Cerebellar cortex (tissue), 1 donor: ENCODE data around the gene C1orf74.

Experiments
- DNase-seq: peaks from one replicate; pipeline ENCODE4 v3.0.0-alpha.2; 2015; ENCODE audit warnings: low spot score

C1orf74 gene

DNA sequence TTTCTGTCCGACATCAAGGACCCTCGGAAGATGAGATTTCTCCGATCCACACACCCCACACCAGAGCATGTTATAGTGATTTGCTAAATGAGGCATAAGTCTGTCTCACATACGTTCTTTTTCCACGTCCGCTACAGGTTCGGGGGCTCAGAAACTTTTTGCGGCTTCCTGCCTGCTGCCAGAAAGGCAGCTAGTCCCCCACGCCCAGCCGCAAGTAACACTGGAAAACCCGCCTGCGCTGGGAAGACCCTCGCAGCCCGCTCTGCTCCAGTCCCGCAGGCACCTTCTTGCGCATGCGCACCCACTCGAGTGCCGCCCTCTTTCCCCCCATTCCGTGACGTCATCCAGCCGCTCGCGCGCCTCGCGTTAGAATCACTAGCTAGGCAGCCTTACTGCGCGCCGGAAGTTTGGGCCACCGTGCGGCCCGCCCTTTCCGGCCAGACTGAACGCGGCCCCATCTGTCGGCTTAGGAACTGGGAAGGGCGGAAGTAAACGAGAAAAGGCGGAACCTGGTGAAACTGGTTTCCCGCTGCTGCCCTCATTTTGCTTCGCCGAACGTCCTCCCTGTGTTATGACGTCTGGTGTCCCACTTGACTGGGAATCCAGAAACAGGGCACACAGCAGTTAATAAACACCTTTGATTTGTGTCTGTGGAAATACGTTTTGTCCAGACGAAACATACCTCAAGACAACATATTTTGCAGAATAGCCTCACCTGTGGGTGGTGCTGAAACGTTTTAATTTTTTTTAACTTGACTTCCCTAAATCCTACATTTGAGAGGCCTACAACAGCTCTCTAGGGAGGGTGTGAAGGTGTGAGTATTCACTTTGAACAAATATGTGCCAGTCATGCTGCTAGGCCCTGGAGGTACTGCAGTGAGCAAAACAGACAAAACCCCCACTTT lies at the start of gene C1orf74:
Gene C1orf74 (minus strand): TSS at position 295 of the 905 bp plus-strand sequence. CDS start 925 bp downstream, outside the sequence.
- peak; percentile 98 for DNase-seq

DNA sequence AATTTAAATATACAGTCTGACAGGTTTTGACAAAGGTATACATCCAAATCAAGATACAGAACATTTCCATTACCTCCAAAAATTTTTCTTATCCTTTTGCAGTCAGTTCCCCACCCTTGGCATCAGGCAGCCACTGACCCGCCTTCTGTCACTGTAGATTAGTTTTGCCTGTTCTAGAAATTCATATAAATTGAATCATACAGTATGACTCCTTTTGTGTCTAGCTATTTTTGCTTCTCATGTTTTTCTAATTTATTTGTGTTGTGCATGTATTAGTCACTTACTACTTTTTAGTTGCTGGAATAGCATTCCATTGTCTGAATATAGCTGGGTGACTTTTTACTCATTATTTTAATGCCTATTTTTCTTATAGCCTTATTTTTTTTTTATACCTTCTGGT lies 47.3 kb upstream of the C1orf74 start:
- no peak for DNase-seq

DNA sequence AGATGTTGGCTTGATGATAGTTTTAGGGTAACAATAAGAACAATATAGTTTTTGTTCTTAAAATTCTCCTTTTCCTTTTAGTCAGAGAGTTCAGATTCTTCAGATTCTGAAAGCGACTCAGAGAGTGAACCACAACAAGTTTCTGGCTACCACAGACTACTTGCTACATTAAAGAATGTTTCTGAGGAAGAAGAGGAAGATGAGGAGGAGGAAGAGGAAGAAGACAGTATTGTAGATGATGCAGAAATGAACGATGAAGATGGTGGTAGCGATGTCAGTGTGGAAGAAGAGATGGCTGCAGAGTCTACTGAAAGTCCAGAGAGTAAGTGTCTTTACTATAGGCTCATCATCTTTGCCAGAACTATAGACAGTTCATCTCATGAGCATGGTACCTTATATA lies 46.4 kb upstream of the C1orf74 start:
- DNase-seq, result no peak

DNA sequence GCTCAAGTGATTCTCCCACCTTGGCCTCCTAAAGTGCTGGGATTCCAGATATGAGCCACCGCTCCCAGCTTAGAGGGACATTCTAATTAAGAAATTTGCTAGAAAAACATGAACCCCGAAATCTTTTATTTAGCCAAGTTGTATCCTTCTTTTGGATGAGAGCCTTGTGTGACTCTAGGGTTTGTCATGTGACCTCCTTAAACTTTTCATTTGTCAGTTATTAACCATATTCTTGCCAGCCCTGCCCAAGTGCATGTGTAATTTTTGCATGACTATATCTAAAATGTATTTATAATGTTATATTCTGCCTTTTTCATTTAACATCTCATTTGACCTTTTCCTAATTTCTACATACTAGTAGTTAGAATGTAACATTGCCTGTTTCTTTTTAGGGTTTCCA lies 45.4 kb upstream of the C1orf74 start:
- DNase-seq, result no peak

DNA sequence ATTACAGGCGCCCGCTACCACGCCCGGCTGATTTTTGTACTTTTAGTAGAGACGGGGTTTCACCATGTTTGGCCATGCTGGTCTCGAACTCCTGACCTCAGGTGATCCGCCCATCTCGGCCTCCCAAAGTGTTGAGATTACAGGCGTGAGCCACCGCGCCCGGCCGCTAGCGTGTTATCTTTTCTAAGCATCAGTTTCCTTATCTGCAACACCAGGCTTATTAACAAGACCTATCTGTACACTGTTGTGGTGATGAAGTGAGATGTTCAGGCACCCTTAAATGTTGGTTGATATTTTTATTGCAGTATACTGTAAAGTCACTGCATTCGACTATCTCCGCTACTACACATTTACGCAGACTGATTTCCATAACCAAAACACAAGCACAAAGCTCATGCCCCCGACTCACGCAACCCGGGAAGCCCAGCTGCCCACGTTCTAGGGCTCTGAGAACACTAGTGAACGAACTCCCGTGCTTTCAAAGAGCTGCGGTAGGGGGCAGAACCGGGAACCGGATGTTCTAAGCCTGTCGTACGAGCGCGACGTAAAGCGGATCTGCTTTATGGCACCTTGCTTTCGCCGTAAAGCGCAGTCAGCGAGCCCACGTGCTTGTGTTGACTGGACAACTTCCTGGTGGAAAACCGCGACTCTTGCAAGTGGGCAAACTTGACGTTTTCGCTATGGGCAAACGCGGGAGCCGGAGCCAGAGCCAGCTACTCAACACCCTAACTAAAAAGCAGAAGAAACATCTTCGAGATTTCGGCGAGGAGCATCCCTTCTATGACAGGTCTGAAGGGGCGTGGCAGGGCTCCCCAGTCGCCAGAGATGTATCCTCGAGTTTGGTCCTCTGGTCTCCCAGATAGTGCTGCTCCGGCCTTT lies 43.3 kb upstream of the C1orf74 start, which contains the start of gene UTP25:
Gene UTP25 (plus strand): TSS at position 589 of the 879 bp plus-strand sequence. CDS start 92 bp downstream, at position 681.
- DNase-seq, result peak; percentile 96

DNA sequence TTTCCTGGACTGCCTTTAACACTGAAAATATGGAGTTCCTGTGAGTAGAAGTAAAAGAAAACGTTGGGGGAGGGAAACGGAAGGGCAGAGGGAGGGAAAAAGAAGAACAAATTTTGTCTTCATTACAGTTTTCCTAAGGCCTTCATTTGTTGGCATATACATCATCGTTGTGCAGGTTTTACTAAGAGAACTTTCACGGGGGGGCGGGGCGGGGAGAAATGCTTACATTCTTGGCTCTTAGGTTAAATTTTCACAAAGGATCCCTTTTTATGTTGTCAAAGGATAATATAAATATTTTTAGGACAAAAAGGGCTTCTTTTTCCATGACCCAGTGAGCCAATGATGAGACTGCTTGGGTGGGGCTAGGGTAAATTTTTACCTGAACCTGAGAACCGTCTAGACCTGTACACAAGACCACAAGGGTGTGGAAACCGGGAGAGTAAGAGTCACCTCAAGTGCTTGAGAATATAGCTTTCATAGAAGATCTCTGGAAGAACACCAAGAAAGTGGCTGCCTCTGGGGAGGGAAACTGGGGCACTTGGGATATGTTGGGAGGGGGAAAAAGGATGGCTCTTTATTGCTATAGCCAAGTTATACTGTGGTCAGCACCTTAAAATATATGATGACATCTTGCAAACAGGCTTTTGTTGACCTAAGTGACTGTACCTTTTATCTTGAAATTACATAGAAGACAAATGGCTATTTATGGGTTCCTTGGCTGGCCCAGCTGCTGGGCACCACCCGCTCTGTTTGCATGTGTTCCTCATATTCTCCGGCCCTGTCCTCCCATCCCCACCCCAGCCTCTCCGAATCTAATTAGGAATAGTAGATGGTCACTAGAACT lies 41.5 kb upstream of the C1orf74 start:
- no peak for DNase-seq

DNA sequence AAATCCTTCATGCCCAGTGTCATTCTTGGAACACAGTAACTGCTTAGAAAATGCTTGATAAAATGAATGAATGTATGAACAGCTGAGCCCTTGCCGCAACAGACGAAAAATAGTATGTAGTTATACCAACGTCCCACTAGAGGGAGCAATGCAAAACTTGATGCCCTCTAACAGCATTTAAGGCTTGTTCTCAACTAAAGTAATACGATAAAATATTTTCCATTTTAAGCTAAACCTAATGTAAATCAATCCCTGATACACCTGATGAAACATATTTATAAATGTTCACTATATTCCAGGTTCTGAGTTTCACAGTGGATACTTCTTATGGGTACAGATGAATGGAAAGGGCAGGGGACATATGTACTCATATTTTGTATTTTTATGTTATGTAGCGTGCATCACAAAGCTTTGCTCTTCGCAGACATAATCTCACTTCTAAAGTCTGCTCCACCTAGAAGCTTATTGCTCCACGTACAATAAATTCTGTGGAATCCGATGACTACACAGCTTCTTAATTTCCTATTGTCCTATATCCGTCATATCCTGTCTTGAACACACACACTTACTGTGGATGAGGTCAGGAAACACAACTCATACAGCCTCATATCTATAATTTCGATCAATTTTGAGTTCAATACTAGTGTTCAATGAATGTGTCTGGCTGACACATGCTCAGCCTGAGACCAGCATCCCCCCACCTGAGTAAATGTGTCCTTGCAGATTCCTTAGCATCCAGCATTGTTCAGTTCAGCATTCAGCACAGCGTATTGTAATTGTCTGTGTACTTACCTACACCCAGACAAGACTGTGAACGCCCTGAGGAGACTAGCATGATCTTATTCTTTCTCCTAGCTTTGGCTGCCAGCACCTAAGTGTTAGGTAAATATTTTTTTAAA lies 39.0 kb upstream of the C1orf74 start:
- DNase-seq, result peak; percentile 79

DNA sequence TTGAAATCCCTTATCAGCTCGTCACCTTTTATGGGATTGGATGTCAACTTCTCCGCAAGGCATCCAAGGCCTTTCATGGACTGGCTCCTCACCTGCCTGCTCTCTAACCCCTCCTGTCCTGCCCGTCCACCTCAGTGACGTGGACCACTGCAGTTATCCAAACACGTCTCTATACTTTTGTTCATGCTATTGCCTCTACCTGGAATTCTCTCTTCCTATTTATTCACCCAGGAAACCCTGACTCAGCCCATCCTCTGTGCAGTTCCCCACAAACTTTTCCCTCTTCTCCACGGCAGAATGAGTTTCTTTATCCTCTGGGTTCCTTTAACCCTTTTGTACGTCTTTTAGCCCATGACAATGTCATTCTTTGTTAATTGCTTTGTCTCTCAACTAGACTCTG lies 38.3 kb upstream of the C1orf74 start:
- DNase-seq, result no peak

DNA sequence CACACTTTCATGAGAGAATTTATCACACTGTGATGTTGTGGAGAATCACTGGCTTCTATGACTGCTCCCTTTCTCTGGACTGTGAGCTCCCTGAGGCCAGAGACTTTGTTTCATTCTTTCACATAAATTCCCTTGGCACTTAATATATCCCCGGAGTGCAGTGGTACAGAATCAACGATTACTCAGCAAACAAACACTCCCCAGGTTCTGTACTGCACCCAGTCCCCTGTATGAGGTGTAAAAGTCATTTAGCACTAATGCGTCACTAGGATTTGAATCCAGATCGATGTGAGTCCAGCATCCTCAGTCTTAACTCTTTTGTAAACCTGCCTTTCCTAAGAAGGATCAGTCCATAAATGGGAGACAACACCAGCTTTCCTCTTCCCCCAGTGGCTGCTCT lies 36.6 kb upstream of the C1orf74 start:
- no peak for DNase-seq

DNA sequence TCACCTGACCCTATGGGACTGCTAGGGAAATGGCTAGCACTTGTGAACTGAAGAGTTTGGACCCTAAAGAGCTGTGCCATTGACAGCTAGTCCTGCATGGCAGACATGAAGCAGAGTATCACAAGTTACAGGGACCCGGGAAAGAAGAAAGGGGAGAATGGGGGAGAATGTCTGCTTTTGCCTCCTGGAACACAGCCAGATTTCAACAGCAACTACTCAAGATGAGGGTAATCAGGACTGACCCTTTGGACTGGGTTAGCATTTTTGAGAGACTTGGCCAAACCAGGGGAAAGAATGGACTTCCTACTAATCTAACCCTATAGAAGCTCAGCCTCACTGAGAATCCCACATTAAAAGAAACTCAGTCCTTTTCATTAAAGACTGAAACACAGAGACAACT lies 34.7 kb upstream of the C1orf74 start:
- no peak for DNase-seq

DNA sequence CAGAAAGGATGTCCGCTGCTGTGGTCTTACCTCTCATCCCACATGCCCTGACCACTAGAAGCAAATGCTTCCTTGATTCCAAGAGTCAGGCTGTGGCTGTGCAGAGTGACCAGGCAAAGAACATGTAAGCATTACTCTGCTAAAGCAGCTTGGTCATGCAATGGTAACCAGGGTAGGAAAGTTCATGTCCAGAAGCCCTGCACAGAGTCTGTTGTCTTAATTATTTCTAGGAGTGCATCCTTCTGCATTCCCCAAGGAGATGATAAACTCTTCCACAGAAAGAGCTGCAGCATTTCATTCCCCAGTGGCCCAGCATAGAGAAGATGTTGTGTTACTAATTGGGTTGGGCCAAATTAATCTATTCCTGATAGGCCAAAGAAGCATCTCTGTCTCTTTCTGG lies 33.3 kb upstream of the C1orf74 start:
- no peak for DNase-seq

DNA sequence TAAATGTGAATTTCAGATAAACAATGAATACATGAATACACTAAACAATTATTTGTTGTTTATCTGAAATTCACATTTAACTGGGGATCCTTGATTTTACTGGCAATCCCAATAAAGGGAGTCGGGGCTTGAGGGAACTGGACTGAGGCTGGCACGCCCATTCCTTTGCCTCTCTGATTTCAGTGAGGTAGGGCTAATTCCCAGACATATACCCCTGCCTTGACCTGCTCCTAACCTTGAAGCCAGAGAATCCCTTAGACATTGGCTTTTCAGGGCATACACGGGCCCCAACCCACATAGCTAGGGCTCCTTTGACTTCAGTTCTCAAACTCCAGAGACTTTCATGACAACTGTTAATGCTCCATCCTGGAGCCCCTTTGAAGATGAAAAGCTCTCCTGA lies 32.6 kb upstream of the C1orf74 start:
- no peak for DNase-seq

DNA sequence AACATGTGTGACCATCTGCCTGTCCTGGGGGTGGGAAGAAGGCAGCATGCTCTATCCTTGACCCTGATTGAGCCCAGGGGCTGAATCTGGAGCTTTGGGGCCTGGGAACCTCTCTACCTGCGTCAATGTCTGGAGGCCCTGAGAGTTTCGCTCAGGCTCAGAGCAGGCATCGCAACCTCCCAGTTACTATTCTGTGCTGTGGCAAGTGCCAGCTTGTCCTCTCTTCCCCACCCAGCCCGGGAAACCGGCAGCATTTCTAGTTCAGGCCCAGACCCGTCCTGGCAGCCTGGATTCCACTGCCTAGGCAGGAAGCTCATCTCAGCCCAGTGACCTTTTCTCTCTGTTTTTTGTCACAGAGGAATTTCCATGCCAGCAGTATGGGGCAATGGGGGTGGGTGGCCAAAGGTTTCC lies 31.6 kb upstream of the C1orf74 start:
- no peak for DNase-seq

DNA sequence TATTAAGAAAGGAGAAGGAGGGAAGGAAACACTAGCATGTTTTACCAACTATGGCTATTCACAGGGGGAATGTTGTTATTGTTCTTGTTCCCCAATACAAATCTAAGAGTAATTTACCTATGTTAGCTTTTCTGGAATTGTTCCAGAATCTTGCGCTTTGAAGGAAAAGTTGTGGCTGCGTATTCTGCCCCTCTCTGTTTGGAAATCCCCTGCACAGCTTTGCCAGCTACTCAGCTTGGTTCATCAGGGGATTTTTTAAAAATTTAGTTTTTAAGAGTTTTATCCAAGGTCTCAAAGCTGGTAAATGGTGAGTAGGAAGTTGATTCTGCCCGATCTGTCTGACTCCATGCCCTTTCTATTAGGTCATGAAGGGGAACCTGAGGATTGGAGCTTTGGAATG lies 31.1 kb upstream of the C1orf74 start:
- DNase-seq, result no peak

DNA sequence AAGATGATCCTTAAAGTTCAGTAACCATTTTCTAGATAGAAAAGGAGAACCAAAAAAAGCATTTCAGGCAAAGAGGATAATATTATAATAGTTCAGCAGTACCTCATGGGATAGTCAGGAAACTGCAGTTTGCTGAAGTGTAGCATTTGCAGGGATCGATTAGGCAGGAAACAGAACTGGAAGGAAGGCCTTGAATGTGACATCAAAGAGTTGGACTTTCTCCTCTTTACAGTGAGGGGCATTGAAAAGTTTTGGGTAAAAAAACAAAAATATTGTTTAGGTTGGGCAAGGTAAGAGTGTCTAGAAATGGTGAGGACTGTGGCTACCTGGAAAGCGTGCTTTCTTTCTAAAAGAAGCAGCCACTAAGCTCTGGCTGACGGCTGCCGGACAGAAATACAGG lies 29.5 kb upstream of the C1orf74 start:
- no peak for DNase-seq

DNA sequence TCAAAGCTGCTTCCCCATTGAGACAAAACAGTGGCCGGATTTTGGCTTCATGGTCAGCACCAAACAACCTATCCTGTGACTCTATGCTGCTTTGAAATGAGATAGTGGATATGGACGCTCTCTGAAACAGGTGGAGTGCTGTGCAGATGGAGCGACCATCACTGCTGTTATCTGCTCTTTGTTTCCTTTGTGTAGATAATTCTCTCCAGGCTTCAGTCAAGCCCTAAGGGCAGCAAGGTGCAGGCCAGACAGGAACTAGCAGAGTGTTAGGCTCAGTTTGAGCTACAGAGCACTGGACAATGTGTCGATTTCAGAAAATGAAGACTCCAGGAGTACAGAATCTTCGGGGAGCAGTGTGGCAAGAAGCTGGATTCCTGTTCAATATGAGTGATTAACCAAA lies 26.4 kb upstream of the C1orf74 start:
- no peak for DNase-seq

DNA sequence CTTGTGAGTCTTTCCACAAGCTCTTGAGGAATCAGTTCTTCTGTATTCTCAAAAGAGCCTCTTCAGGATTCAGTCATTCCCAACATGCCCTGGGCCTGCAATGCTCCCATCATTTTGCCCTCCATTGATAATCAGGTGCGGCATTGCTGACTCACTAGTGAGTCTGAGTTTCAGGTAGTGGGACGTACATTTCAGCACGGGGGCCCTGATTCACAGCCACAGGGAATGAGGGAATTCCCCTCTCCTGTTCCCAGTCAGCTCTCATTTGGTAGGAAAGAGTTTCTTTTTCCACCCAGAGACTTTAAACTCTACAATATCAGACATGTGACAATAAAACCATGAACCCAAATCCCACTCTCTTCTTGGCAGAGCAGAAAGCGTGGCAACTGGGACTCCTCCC lies 25.3 kb upstream of the C1orf74 start:
- DNase-seq, result no peak

DNA sequence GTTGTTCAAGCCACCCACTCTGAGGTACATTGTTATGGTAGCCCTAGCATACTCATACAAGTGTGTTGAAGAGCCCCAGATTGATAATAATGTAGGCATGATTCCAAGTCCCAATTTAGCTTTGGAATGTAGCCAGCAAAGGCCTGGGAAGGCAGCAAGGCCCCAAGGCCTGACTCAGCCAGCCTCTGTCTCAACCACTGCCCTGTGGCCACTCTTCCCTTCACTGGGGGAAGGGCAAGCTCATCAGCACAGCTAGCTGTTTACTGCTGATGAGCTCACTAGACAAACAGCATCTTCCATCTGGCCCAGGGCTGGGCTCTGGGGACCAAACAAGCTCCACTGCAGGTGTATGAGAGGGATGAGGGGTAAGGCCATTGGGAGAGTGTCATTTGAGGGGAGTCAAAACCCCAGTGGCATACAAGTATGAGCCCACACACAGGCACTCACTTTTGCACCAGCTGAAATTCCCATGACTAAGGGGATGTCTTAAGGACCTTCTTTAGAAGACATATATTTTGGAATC lies 23.8 kb upstream of the C1orf74 start:
- no peak for DNase-seq

DNA sequence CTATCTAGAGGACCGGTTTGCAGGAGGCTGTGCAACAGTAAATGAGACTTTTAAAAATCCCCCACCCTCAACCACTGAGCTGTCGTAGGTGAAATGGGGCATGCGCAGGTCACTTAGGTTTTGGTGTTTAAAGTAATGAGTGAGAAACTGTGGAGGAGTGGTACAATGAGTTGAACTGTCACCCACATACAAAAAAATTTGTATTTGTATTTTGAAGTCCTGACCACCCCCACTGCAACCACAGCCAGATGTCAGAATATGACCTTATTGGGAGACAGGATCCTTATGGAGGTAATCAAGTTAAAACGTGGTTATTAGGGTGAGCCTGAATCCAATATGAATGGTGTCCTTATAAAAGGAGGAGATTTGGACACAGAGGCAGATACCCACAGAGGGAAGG lies 23.1 kb upstream of the C1orf74 start:
- DNase-seq, result no peak

DNA sequence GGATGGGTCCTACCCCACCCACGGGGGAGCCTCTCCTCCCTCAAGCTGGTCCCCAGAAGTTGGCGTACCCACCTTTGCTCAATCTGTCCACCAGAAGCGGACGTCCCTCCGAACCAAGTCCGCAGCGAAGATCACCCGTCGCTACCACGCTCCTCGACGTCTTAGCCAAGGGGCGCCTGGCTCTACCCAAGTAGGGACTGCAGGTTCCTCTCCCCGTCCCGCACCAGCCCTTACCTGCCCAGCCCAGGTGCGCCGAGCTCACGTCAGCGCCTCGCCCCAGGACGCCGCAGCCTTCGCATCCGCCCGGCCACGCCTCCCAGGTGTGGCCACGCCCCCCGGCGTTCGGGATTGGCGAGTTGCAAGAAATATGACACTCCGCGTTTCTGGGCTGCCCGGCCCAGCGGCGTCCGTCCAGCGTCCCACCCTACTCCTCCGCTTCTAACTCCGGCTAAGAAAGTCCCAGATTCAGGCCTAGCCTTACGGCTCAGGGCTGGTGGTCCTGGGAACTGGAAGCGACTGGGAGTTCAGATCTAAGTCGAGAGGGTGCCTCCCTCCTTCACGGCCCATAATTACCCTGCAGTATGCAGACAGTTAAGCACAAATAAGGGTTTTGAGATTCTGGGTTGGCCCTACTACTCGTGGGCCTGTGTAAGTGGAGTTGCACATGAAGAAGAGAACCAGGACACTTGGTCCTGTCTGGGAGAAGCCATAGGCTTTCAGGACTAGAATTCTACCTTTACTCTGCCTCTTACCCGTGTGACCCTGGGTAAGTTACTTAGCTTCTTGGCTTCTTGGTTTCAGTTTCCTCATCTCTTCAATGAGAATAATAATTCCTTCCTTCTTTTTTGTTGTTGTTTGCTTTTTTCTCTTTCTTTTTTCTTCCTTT lies 21.8 kb upstream of the C1orf74 start, which contains the start of gene IRF6:
Gene IRF6 (minus strand): TSS at position 268 of the 886 bp plus-strand sequence. CDS start 4,729 bp downstream, outside the sequence.
- peak; percentile 67 for DNase-seq
